Trophoblast cell (in vitro differentiated cells and primary cell): ENCODE measurements around the gene NLGN3.

Source experiments
- DNase-seq, 2 donors: peaks; one replicate each; pipeline ENCODE4 v3.0.0-alpha.2; 2016
- H2AFZ ChIP-seq: 2 replicates; pipeline ENCODE4 v1.6.1; 2013; ENCODE audit warnings: low read length, moderate library complexity, mild to moderate bottlenecking; ENCODE audit not compliant: insufficient read depth, poor library complexity
- H2AK5ac ChIP-seq: 2 replicates; pipeline ENCODE4 v1.6.1; 2013; ENCODE audit warnings: mild to moderate bottlenecking, low read length
- H2BK120ac ChIP-seq: 2 replicates; pipeline ENCODE4 v1.6.1; 2013; ENCODE audit warnings: low read length, mild to moderate bottlenecking, moderate library complexity; ENCODE audit not compliant: insufficient read depth, poor library complexity
- H2BK12ac ChIP-seq: 2 replicates; pipeline ENCODE4 v1.6.1; 2013; ENCODE audit warnings: mild to moderate bottlenecking, low read length, moderate library complexity
- H2BK5ac ChIP-seq: 2 replicates; pipeline ENCODE4 v1.6.1; 2013; ENCODE audit warnings: low read length, low read depth, moderate library complexity, mild to moderate bottlenecking; ENCODE audit not compliant: poor library complexity
- H3K14ac ChIP-seq: 2 replicates; pipeline ENCODE4 v1.6.1; 2013; ENCODE audit warnings: mild to moderate bottlenecking, low read length
- H3K18ac ChIP-seq: 2 replicates; pipeline ENCODE4 v1.6.1; 2013; ENCODE audit warnings: mild to moderate bottlenecking, low read length
- H3K23ac ChIP-seq: 2 replicates; pipeline ENCODE4 v1.6.1; 2013; ENCODE audit warnings: low read length
- H3K27ac ChIP-seq: 2 replicates; pipeline ENCODE4 v1.5.1; 2013; ENCODE audit warnings: low read depth, mild to moderate bottlenecking, inconsistent platforms, low read length, moderate library complexity
- H3K27me3 ChIP-seq: 2 replicates; pipeline ENCODE4 v1.6.1; 2013; ENCODE audit warnings: inconsistent platforms, mild to moderate bottlenecking, low read length, moderate library complexity; ENCODE audit not compliant: insufficient read depth
- H3K36me3 ChIP-seq, 2 experiments: 1 replicate in 1 of 2; 2 replicates in 1 of 2; pipeline ENCODE4 v1.6.1; 2013; ENCODE audit warnings: low read length in 2 of 2, mild to moderate bottlenecking in 2 of 2, moderate library complexity in 1 of 2; ENCODE audit not compliant: insufficient read depth in 2 of 2, control insufficient read depth in 1 of 2
- H3K4ac ChIP-seq: 2 replicates; pipeline ENCODE4 v1.6.1; 2013; ENCODE audit warnings: low read depth, mild to moderate bottlenecking, low read length, moderate library complexity
- H3K4me1 ChIP-seq, 2 experiments: 1 replicate in 1 of 2; 2 replicates in 1 of 2; pipeline ENCODE4 v1.6.1; 2013; ENCODE audit warnings: low read length in 2 of 2, mild to moderate bottlenecking in 2 of 2, moderate library complexity in 1 of 2; ENCODE audit not compliant: insufficient read depth in 2 of 2, control insufficient read depth in 1 of 2
- H3K4me2 ChIP-seq: 2 replicates; pipeline ENCODE4 v1.6.1; 2013; ENCODE audit warnings: inconsistent platforms, mild to moderate bottlenecking, low read length, moderate library complexity
- H3K4me3 ChIP-seq: 2 replicates; pipeline ENCODE4 v1.5.1; 2013; ENCODE audit warnings: mild to moderate bottlenecking, low read depth, low read length, inconsistent platforms
- H3K79me1 ChIP-seq: one replicate; pipeline ENCODE4 v1.6.1; 2013; ENCODE audit warnings: low read length
- H3K79me2 ChIP-seq: 2 replicates; pipeline ENCODE4 v1.6.1; 2013; ENCODE audit warnings: low read length, mild to moderate bottlenecking; ENCODE audit not compliant: control insufficient read depth, insufficient read depth, poor library complexity
- H3K9ac ChIP-seq: 2 replicates; pipeline ENCODE4 v1.6.1; 2013; ENCODE audit warnings: mild to moderate bottlenecking, low read length
- H3K9me3 ChIP-seq: 2 replicates; pipeline ENCODE4 v1.6.1; 2013; ENCODE audit warnings: low read depth, mild to moderate bottlenecking, control low read depth, inconsistent platforms, low read length; ENCODE audit not compliant: insufficient read depth
- H4K12ac ChIP-seq: 2 replicates; pipeline ENCODE4 v1.6.1; 2013; ENCODE audit warnings: low read depth, mild to moderate bottlenecking, low read length, moderate library complexity
- H4K8ac ChIP-seq: 2 replicates; pipeline ENCODE4 v1.6.1; 2013; ENCODE audit warnings: low read depth, mild to moderate bottlenecking, low read length, moderate library complexity
- H4K91ac ChIP-seq: one replicate; pipeline ENCODE4 v1.6.1; 2013; ENCODE audit warnings: low read depth, mild to moderate bottlenecking, low read length, moderate library complexity
- WGBS: extraction: QIAGEN DNeasy Blood & Tissue Kit; methylation state at CpG from one replicate; pipeline ENCODE4 v1.1.7; 2013; ENCODE audit warnings: missing lambda C conversion rate; ENCODE audit not compliant: insufficient read length, insufficient coverage; ENCODE audit errors: extremely low coverage; 5-methylcytosine and 5-hydroxymethylcytosine counted together

Gene NLGN3

DNA sequence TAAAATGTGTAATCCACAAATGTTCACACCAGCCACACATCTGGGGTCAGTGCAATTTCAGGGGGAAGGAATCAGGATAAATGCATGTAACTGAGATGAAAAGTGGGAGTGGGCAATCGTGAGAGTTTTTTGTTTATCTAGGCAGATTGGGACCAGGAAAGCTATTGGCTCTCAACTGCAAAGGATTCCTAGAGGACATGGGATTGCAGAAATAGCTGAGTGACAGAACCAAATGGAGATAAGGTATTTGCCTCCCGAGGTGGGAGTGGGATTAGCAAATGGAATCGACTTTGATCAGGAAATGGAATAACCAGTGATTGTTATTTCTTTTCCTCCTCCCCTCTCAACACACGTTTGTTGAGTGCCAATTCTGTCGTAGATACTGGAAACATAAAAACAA lies 39.5 kb downstream of the NLGN3 start:
- H3K23ac ChIP-seq = no peak overlapping the region
- no peak overlapping the region for H2AK5ac ChIP-seq
- H4K12ac ChIP-seq = no peak overlapping the region
- H3K9ac ChIP-seq = no peak overlapping the region
- H3K36me3 ChIP-seq = no peaks in the 10 kb centered on the region
- WGBS = no CpG with 5 or more reads among the region's 5 CpGs
- H3K4me1 ChIP-seq = peaks cover 4 to 9% of the 10 kb centered on the region in 2 experiments
- peak overlapping the region; percentile 4 for H3K27ac ChIP-seq
- H3K4me3 ChIP-seq = no peak overlapping the region
- H2AFZ ChIP-seq = no peak overlapping the region
- H2BK120ac ChIP-seq = no peak overlapping the region
- H3K4me2 ChIP-seq = no peak overlapping the region
- no peak for DNase-seq
- H3K4ac ChIP-seq = no peak overlapping the region
- no peaks in the 10 kb centered on the region for H3K9me3 ChIP-seq
- peaks cover 9% of the 10 kb centered on the region for H3K79me1 ChIP-seq
- no peaks in the 10 kb centered on the region for H3K27me3 ChIP-seq
- H4K8ac ChIP-seq = no peak overlapping the region
- H3K18ac ChIP-seq = no peak overlapping the region
- no peak overlapping the region for H4K91ac ChIP-seq
- peak overlapping the region; percentile 13 for H2BK5ac ChIP-seq
- H2BK12ac ChIP-seq = no peak overlapping the region
- H3K79me2 ChIP-seq = peaks cover 2% of the 10 kb centered on the region
- H3K14ac ChIP-seq = no peak overlapping the region

DNA sequence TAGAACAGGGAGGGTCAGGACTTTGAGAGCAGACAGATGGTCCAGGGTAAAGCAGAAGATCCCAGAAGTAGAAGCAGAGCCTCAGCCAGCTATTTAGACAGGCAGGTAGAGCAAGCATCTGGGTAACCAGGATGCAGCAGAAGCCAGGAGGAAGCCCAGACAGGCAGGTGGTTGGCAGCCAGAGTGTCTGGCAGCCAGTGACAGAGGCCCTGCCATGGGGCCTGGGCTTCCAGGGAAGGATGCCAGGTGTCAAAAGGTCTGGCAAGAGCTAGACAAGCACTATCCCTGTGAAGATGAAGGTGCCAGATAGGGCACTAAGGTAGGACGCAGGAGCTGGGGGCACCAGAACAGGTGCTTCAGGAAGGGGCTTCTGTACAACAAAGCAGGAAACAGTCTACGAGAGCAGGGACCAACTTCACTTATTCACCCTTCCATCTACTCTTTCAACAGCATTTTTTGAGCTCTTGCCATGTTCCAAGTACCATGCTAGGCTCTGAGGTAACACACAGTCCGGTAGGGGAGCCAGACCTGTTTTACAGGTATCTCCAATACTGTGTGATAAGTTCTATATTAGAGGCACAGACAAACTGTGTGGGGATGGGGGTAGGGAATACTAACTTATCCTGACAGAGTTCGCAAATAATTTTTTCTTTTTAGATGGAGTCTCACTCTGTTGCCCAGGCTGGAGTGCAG lies 40.3 kb downstream of the NLGN3 start:
- H2BK120ac ChIP-seq = no peak overlapping the region
- no peak overlapping the region for H4K91ac ChIP-seq
- H3K9me3 ChIP-seq = no peaks in the 10 kb centered on the region
- H3K27ac ChIP-seq = no peak overlapping the region
- H3K79me2 ChIP-seq = peaks cover 2% of the 10 kb centered on the region
- no peak overlapping the region for H3K9ac ChIP-seq
- H2AK5ac ChIP-seq = no peak overlapping the region
- H3K4me3 ChIP-seq = no peak overlapping the region
- H3K18ac ChIP-seq = no peak overlapping the region
- no peak overlapping the region for H3K23ac ChIP-seq
- H3K14ac ChIP-seq = no peak overlapping the region
- H4K12ac ChIP-seq = no peak overlapping the region
- H3K79me1 ChIP-seq = peaks cover 9% of the 10 kb centered on the region
- no peak overlapping the region for H4K8ac ChIP-seq
- no peak overlapping the region for H2BK12ac ChIP-seq
- no peaks in the 10 kb centered on the region for H3K27me3 ChIP-seq
- H3K36me3 ChIP-seq = no peaks in the 10 kb centered on the region
- no CpG with 5 or more reads among the region's 4 CpGs for WGBS
- no peak overlapping the region for H3K4ac ChIP-seq
- H2AFZ ChIP-seq = no peak overlapping the region
- no peak overlapping the region for H2BK5ac ChIP-seq
- H3K4me2 ChIP-seq = no peak overlapping the region
- peaks cover 4 to 9% of the 10 kb centered on the region in 2 experiments for H3K4me1 ChIP-seq
- no peak for DNase-seq

DNA sequence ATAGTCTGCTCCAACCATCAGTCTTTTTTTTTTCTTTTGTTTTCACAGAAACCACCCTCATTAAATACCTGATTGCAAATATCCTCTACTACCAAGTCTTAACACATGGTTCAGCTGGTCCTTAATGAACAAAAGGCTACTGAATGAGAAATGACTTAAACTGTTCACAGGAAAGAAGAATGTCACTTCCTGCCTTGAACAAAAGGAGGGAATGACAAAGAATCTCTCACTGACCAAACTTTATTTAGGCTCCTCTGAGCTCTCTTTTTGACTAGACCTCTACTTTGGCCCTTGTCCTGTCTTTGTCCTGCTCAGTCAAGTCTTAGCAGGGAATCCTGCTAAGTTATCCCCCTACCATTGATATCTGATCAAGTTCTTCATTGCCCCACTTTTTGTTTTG lies 46.6 kb downstream of the NLGN3 start:
- H3K27ac ChIP-seq = no peak overlapping the region
- H3K4me2 ChIP-seq = no peak overlapping the region
- H3K14ac ChIP-seq = no peak overlapping the region
- H2AFZ ChIP-seq = no peak overlapping the region
- no peak overlapping the region for H3K23ac ChIP-seq
- no peaks in the 10 kb centered on the region for H3K4me1 ChIP-seq
- H2BK12ac ChIP-seq = no peak overlapping the region
- no peak overlapping the region for H2AK5ac ChIP-seq
- H4K91ac ChIP-seq = no peak overlapping the region
- no peak overlapping the region for H3K4me3 ChIP-seq
- DNase-seq = no peak
- no peak overlapping the region for H3K4ac ChIP-seq
- H3K79me2 ChIP-seq = no peaks in the 10 kb centered on the region
- no peak overlapping the region for H3K18ac ChIP-seq
- H2BK120ac ChIP-seq = no peak overlapping the region
- no peak overlapping the region for H3K9ac ChIP-seq
- no peaks in the 10 kb centered on the region for H3K36me3 ChIP-seq
- H3K27me3 ChIP-seq = no peaks in the 10 kb centered on the region
- no peaks in the 10 kb centered on the region for H3K9me3 ChIP-seq
- H3K79me1 ChIP-seq = no peaks in the 10 kb centered on the region
- no peak overlapping the region for H4K8ac ChIP-seq
- no peak overlapping the region for H4K12ac ChIP-seq
- H2BK5ac ChIP-seq = no peak overlapping the region

DNA sequence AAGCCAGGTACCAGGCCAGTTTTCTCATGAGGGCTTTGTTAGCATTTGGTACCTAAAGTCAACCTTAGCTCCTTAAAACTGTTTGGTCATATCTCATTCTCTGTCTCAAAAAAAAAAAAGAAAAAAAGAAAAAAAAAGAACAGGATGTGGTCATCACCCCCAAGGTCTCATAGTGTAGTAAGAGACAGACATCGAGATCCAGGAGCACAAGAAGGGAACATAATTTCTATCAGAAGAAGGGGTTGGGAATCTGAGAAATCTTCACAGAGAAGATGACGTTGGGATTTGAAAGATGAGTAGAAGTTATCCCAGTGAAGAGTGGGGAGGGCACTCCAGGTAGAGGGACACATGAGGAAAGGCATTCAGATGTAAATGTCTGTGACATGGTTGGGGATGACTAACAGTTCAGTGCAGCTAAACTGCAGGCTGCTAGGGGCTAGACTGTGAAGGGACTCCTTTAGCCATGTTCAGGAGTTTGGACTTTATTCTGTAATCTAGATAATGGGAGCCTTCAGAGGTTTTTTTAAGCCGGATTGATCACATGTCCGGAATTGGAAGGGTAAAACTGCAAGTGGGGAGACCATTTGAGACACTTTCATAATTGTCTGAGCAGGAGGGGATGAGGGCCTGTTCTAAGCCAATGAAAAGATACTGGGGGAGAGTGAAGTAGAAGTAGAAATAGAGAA lies 51.5 kb downstream of the NLGN3 start:
- Histone ChIP-seq H2AK5ac (no peak overlapping the region), H3K27me3 (no peaks in the 10 kb centered on the region), H3K9ac (no peak overlapping the region), H3K4ac (no peak overlapping the region), H3K23ac (no peak overlapping the region), H3K4me2 (no peak overlapping the region), H3K79me2 (no peaks in the 10 kb centered on the region), H2AFZ (no peak overlapping the region), H3K18ac (no peak overlapping the region), H3K79me1 (no peaks in the 10 kb centered on the region), H2BK5ac (no peak overlapping the region), H3K27ac (no peak overlapping the region), H3K36me3 (no peaks in the 10 kb centered on the region), H4K91ac (no peak overlapping the region), H4K12ac (no peak overlapping the region), H3K4me1 (no peaks in the 10 kb centered on the region), H3K9me3 (no peaks in the 10 kb centered on the region), H2BK12ac (no peak overlapping the region), H4K8ac (no peak overlapping the region), H2BK120ac (no peak overlapping the region), H3K14ac (no peak overlapping the region), H3K4me3 (no peak overlapping the region)
- no CpG with 5 or more reads among the region's 4 CpGs for WGBS
- DNase-seq = no peak
